Breast epithelium (tissue), 4 donors: ENCODE results near the gene SQSTM1. TPM values are rescaled to one million over a fixed set of nuclear protein-coding genes. Genes with fewer than 3 reads are reported as not detected.

Experiments
- DNase-seq, 2 donors: peaks; one replicate each; pipeline ENCODE4 v3.0.0-alpha.2; 2019; ENCODE audit warnings: low spot score in 2 of 2
- H3K27ac ChIP-seq, 2 donors: fragments of 200-600 bp; sonication (generic) in 1 of 2; one replicate each; pipeline ENCODE4 v1.5.1; 2016 to 2019; ENCODE audit warnings: mild to moderate bottlenecking in 1 of 2
- H3K27me3 ChIP-seq, 2 donors: fragments of 200-600 bp; sonication (generic) in 1 of 2; one replicate each; pipeline versions ENCODE4 v1.5.1 to v1.6.0; 2017 to 2019; ENCODE audit warnings: control low read depth in 1 of 2, mild to moderate bottlenecking in 1 of 2
- H3K36me3 ChIP-seq: fragments of 200-600 bp; one replicate; pipeline ENCODE4 v1.5.1; 2019
- H3K4me1 ChIP-seq, 2 donors: fragments of 200-600 bp; sonication (generic); one replicate each; pipeline ENCODE4 v1.5.1; 2016 to 2019; ENCODE audit warnings: control low read depth in 1 of 2
- H3K4me3 ChIP-seq, 3 donors: fragments of 200-600 bp; sonication (generic); 1 replicate in 2 of 3; 2 replicates in 1 of 3; pipeline ENCODE4 v1.5.1; 2016 to 2019; ENCODE audit warnings: mild to moderate bottlenecking in 3 of 3, moderate library complexity in 2 of 3
- H3K9me3 ChIP-seq, 2 donors: fragments of 200-600 bp; sonication (generic) in 1 of 2; one replicate each; pipeline ENCODE4 v1.5.1; 2016 to 2019; ENCODE audit warnings: control low read depth in 1 of 2
- CTCF ChIP-seq, 3 donors: fragments of 450-650 bp; IDR thresholded peaks; one replicate each; pipeline ENCODE4 v1.5.1; 2016 to 2017; ENCODE audit warnings: antibody characterized with exemption in 3 of 3, mild to moderate bottlenecking in 3 of 3, moderate library complexity in 3 of 3
- POLR2A ChIP-seq: fragments of 450-650 bp; IDR thresholded peaks from one replicate; pipeline ENCODE4 v1.6.1; 2016; ENCODE audit warnings: antibody characterized with exemption, mild to moderate bottlenecking, moderate library complexity
- POLR2AphosphoS5 ChIP-seq, 3 donors: sonication (generic); formaldehyde crosslinking; IDR thresholded peaks; one replicate each; pipeline ENCODE4 v1.6.1; 2017; ENCODE audit warnings: antibody characterized with exemption in 3 of 3
- intact Hi-C: fragments of 100-400 bp; cut with DNase I; formaldehyde crosslinking; loops from one replicate; pipeline ENCODE4 v1.15.1; 2023; ENCODE audit warnings: low total_unique reads
- total RNA-seq, 3 donors: library from RNA; depleted of rRNA; stranded (reverse); fragments of >200 nt; gene quantifications; one replicate each; pipeline ENCODE4 v1.1.0, GENCODE V29; 2016

SQSTM1 gene
- total RNA-seq, 3 donors from 2014 or later = 407 to 695 (median 462) TPM

DNA sequence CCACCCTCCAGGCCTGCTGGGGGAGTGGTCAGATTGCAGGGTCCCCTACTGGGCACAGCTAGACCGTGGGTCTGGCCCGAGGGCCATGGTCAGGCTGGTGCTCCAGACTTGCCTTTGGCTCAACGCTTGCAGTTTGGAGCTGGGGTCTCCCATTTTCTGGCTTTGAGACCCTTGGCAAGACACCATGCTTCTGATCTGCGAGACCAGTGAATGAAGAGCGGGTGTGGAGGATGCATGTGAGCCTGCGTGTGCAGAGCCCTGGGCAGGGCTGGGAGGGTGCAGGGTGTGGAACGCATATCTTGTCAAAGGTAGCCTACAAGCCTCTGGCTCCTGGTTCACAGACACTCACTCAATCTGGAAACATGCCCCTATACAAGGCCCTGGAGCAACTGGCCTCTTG, 44.0 kb downstream of the SQSTM1 start:
- no peaks in the 10 kb centered on the region for H3K27me3 ChIP-seq
- TF ChIP-seq POLR2A (no peak), CTCF (IDR thresholded peaks at IDR 0.05) (no peak), POLR2AphosphoS5 (IDR thresholded peaks at IDR 0.05) (no peak)
- intact Hi-C loops = no loop called here

DNA sequence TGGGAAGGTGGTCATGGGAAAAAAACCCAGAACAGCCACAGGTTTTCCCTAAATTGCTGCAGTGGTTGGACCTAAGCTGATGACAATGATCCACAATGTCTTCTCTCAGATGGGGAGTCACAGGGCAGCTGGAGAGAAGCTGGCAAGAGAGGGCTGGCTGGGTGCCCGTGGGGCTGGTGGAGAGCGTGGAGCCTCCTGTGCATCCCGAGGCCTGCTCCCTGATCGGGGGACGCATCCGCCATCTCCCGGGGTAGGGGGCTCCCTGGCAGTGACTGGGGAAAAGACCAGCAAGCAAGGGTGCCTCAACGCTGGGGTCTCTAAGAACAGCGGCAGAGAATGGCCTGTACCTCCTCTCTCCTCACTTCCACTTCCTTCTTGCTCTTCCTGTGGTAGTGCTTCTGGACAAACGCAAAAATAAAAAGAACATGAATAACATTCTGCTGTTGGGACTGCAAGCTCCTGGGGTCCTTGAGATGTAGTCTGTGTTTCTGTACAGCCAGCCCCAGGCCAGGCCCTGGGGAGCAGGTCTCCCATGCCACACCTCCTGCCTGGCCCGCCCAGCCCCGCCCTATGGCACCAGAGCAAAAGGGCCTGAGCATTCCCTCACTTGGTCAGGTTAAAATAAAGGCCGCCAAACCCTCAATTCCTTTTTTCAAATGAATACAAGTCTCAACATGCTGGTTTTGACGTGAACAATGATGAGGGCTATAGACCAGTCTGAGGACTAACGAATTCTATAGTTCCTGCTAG, 45.0 kb downstream of the SQSTM1 start:
- no peak for DNase-seq
- Histone ChIP-seq H3K9me3 (peaks cover 0 to 6% of the 10 kb centered on the region in 2 donors), H3K4me3 (no peak overlapping the region), H3K4me1 (no peaks in the 10 kb centered on the region), H3K27ac (no peak overlapping the region), H3K27me3 (no peaks in the 10 kb centered on the region), H3K36me3 (peaks cover 3% of the 10 kb centered on the region)
- intact Hi-C loops = no loop called here
- TF ChIP-seq POLR2AphosphoS5 (IDR thresholded peaks at IDR 0.05) (no peak), CTCF (IDR thresholded peaks at IDR 0.05) (no peak), POLR2A (no peak)

More for the DNA sequence above, 44.0 kb downstream of the SQSTM1 start:
- no peak overlapping the region for H3K4me3 ChIP-seq
- H3K36me3 ChIP-seq = peaks cover 3% of the 10 kb centered on the region
- H3K9me3 ChIP-seq = peaks cover 0 to 6% of the 10 kb centered on the region in 2 donors
- H3K27ac ChIP-seq = no peak overlapping the region
- no peaks in the 10 kb centered on the region for H3K4me1 ChIP-seq
- DNase-seq = no peak

GRCh38 chr5:179866241-179867078, 45.8 kb downstream of the SQSTM1 start:
- no peak overlapping the region for H3K27ac ChIP-seq
- intact Hi-C loops = no loop called here
- H3K4me1 ChIP-seq = no peaks in the 10 kb centered on the region
- H3K27me3 ChIP-seq = no peaks in the 10 kb centered on the region
- DNase-seq = no peak
- peaks cover 0 to 6% of the 10 kb centered on the region in 2 donors for H3K9me3 ChIP-seq
- TF ChIP-seq POLR2A = no peak
- no peak for TF ChIP-seq CTCF (IDR thresholded peaks at IDR 0.05)
- TF ChIP-seq POLR2AphosphoS5 (IDR thresholded peaks at IDR 0.05) = no peak
- H3K4me3 ChIP-seq = no peak overlapping the region
- H3K36me3 ChIP-seq = peaks cover 3% of the 10 kb centered on the region

DNA sequence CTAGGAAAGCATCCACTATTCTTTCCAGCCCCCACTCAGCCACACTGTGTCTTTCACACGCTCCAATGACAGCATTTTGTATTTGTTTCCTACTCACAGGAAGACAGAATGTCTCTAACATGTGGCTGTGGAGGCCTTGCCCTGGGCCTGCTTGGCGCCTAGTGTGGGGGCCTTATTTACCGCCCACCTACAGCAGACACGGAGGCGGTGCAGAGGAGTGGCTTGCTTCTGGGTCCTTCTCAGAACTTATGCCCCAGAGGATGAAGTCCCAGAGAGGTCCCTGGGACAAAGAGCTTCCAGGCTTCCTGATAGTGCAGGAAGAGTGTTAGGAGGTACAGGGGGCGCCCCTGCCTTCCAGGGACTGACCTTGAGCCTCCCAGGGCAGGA, 46.4 kb downstream of the SQSTM1 start:
- Histone ChIP-seq H3K27me3 (no peaks in the 10 kb centered on the region), H3K4me1 (no peaks in the 10 kb centered on the region), H3K4me3 (no peak overlapping the region), H3K27ac (no peak overlapping the region), H3K9me3 (peaks cover 0 to 5% of the 10 kb centered on the region in 2 donors), H3K36me3 (peaks cover 3% of the 10 kb centered on the region)
- TF ChIP-seq CTCF (IDR thresholded peaks at IDR 0.05) (no peak), POLR2AphosphoS5 (IDR thresholded peaks at IDR 0.05) (no peak), POLR2A (no peak)
- no peak for DNase-seq
- intact Hi-C loops = no loop called here

- peaks cover 0 to 1% of the 10 kb centered on the region in 2 donors for H3K9me3 ChIP-seq
- peaks cover 3% of the 10 kb centered on the region for H3K36me3 ChIP-seq
- TF ChIP-seq POLR2AphosphoS5 (IDR thresholded peaks at IDR 0.05) = no peak
- no peak for TF ChIP-seq CTCF (IDR thresholded peaks at IDR 0.05)
- TF ChIP-seq POLR2A = no peak
- H3K4me3 ChIP-seq = no peak overlapping the region
- intact Hi-C loops = no loop called here
- no peaks in the 10 kb centered on the region for H3K4me1 ChIP-seq
- H3K27ac ChIP-seq = peak overlapping the region in 1 of 2 donors; percentile 7
- no peaks in the 10 kb centered on the region for H3K27me3 ChIP-seq
- DNase-seq = no peak
Observed at GRCh38 chr5:179867476-179867875, 46.8 kb downstream of the SQSTM1 start.
